Choroid plexus epithelial cell (primary cell): Measurements from ENCODE around the gene TMBIM6.
"Not testable (repeated sequence)": the region's sequence is repeated elsewhere in the genome, so short reads cannot be mapped to it uniquely, and the experiment has no call there.

Experiments
- DNase-seq: peaks from one replicate; pipeline ENCODE4 v3.0.0-alpha.2; 2010; ENCODE audit warnings: low read depth
- H3K4me3 ChIP-seq: 2 replicates; pipeline ENCODE4 v1.5.1; 2011; ENCODE audit warnings: low read depth, mild to moderate bottlenecking, control low read depth, low read length, moderate library complexity
- TF ChIP-seq, protein P1 (sequence below): conservative IDR thresholded peaks from 2 replicates; pipeline ENCODE4 v1.5.1; 2011; ENCODE audit warnings: low read depth, mild to moderate bottlenecking, control low read depth, inconsistent platforms, low read length, moderate library complexity

Gene TMBIM6

DNA sequence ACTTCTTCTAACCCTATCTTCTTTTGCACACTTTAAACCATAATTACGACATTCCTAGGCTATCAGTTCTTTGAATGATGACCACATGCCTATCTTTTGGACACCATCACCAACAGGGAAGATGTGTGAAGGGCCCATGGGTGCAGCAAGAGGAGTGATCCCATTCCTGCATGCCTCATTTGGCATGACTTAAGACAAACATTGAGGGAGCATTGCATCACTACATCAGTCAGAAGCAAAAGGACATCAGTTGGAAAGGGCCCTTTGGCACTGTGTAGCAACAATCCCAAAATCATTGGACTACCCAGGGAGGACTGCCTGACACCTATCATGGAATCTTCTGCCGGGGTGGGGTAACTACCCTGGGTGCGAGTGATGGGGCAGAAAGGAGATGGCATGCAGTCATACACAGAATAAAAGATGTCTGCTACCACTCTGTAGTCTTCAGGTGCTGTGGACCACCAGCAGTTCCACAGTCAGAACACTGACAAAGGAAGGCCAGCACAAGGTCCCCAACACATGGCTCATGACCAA lies 10.7 kb upstream of the TMBIM6 start:
- no peak overlapping the region for H3K4me3 ChIP-seq
- DNase-seq: no peak
- TF ChIP-seq, protein P1, sequence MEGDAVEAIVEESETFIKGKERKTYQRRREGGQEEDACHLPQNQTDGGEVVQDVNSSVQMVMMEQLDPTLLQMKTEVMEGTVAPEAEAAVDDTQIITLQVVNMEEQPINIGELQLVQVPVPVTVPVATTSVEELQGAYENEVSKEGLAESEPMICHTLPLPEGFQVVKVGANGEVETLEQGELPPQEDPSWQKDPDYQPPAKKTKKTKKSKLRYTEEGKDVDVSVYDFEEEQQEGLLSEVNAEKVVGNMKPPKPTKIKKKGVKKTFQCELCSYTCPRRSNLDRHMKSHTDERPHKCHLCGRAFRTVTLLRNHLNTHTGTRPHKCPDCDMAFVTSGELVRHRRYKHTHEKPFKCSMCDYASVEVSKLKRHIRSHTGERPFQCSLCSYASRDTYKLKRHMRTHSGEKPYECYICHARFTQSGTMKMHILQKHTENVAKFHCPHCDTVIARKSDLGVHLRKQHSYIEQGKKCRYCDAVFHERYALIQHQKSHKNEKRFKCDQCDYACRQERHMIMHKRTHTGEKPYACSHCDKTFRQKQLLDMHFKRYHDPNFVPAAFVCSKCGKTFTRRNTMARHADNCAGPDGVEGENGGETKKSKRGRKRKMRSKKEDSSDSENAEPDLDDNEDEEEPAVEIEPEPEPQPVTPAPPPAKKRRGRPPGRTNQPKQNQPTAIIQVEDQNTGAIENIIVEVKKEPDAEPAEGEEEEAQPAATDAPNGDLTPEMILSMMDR: no peak

DNA sequence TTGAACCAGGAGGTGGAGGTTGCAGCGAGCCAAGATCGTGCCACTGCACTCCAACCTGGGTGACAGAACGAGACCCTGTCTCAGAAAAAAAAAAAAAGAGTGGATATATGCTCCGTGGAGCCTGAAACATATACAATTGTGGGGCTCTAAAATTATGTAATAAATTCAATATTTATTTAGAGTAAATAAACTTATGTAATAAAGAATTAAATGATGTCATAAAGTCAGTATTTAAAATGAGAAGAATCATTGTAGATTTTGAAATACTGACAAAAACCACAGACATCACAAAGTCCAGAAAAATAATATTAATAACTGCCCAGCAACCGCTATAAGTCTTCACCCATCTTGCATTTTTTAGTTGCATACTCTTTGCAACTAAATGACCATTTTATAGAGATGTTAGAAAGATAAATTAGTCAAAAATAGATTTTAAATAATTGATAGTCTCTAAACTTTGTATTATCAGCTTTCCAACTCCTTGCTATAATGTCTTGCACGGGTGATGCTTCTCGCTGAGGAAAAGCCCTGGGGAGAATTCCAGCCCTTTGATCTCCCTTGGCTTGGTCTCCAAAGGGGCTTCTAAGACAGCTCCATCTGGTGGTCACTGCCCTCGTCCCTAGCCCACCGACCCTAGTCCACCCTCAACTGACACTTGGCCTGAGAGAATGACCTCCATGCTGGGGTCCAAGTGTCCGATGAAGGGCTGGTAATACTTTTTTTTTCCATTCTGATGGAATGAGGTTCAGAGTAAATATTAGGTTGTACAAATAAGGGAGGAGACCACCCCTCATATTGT lies 7.9 kb upstream of the TMBIM6 start:
- no peak for DNase-seq
- H3K4me3 ChIP-seq: no peak overlapping the region
- TF ChIP-seq, protein P1: no peak

DNA sequence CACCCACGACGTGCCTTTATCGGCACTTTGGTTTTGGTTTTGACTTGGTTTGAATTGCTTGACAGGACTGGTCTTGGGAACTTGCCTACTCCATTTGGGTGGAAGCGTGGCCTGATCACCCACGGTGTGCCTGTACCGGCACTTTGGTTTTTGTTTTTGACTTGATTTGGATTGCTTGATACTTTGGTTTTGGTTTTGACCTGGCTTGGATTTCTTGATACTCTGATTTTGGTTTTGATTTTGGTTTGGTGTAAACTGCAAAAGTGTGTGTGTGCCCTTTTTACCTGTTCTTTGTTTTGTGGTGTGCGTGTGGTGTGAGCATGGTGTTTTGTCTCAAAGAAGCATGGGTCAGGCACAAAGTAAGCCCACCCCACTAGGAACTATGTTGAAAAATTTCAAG lies 6.5 kb upstream of the TMBIM6 start:
- H3K4me3 ChIP-seq, DNase-seq: not testable (repeated sequence)

DNA sequence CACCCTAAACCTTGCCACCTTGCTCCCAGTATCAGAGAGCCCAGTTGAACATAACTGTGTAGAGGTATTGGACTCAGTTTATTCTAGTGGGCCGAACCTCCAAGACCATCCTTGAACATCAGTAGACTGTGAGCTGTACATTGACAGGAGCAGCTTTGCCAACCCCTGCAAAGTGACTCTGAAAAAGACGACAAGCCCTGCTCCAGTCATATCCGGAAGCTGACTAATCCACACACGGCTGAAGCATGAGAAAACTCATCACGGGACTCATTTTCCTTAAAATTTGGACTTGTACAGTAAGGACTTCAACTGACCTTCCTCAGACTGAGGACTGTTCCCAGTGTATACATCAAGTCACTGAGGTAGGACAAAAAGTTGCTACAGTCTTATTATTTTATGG lies 2.6 kb upstream of the TMBIM6 start:
- not testable (repeated sequence) for H3K4me3 ChIP-seq, DNase-seq

DNA sequence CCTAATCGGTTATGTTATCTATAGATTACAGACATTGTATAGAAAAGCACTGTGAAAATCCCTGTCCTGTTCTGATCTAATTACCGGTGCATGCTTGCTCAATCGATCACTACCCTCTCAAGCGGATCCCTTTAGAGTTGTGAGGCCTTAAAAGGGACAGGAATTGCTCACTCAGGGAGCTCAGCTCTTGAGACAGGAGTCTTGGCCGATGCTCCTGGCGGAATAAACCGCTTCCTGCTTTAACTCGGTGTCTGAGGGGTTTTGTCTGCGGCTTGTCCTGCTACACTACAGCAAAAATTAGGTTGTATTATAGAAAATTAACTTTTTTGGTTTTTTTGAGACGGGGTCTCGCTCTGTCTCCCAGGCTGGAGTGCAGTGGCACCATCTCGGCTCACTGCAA lies 1.1 kb upstream of the TMBIM6 start:
- H3K4me3 ChIP-seq, DNase-seq: not testable (repeated sequence)

DNA sequence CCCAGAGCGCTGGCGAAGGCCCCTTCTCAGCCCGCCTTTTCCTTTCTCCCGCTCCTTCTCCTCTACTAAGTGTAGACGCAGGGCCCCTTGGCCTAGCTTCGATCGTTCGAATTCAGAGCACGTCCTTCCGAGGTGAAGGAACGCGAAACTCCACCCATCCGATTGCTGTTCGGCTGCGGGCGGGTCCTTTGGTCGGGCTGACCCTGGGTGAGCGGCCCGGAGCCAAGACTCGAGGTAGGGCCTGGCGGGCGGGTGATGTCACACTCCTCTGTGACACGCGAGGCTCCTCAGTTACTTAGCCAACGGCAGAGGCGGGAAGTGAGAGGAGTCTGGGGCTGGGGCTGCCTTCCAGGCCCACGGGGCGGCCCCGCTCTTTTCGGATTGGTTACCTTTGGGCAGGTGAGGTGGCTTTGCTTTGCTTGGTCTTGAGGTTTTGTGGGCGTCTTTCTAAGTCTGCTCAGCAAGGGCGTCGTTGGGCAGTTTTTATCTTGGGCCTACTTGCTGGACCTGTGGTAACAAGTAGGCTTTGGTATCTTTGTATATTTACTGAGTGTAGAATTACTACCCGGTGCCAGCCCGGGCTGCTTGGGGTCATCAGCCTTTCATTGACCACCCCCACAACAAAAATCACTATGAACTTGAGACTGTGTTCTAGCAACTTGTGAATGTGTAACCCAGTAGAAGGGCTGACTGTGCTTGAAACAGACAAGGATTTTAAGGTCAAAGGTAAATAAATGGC lies 694 bp downstream of the TMBIM6 start:
- DNase-seq: peak; percentile 85

DNA sequence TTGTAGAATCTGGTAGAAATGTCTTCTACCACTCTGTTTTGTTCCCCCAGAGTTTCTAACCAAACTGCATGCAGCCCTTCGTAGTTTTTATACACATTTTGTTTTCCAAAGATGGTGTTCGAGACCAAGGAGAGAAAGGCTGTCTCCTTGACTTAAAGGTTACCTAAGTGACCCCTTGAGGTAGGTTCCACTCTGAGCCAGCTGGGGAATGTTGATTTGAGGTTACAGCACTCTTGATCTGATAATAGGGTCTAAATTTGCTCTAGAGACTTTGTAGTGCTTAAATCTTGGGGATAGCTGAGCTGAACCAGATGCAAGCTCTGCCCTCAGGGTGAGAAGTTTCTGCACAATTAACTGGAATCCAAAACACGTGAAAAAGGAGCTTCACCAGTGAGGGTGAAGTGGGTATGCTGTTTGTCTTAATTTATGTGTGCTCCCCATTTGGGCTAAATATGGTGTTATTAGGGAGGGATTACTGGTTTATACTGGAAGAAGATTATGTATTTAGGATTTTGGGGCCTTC lies 3.1 kb downstream of the TMBIM6 start:
- no peak for DNase-seq
- H3K4me3 ChIP-seq: no peak overlapping the region
- TF ChIP-seq, protein P1: no peak

More for the DNA sequence above, 694 bp downstream of the TMBIM6 start:
- H3K4me3 ChIP-seq: peak overlapping the region; percentile 76
- TF ChIP-seq, protein P1: no peak

DNA sequence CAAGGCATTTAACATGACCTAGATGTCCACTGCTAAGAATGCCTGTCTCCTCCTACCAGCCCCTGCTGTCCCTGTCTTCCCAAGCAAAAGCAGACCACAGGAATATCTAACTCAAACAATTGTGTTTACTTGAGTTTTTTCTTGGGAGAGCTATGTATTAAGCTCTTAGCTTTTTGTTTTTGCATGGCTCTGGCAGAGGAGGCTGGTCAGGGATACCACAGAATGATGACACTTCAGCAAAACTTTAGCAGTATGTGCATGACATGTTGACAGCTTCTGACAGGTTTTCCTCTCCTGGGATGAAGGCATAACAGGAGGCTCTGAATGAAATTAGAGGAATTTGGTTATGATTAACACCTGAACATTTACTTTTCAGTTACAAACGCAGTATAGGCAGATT lies 6.9 kb downstream of the TMBIM6 start:
- peak; percentile 32 for DNase-seq
- no peak overlapping the region for H3K4me3 ChIP-seq
- TF ChIP-seq, protein P1: no peak
